SK-N-SH (cell line): ENCODE results near the gene CCDC6. TPM values are rescaled to one million over a fixed set of nuclear protein-coding genes. Genes with fewer than 3 reads are reported as not detected.

ENCODE experiments used
- CTCF ChIA-PET: fragments of 300-600, 350-600 bp; formaldehyde crosslinking; extraction: SDS; loops from one replicate; lab custom pipeline; 2021; lab: Yijun Ruan, JAX
- POLR2A ChIA-PET: fragments of 350-600 bp; sonication (Branson Sonifier 250); formaldehyde crosslinking; extraction: SDS; loops from one replicate; lab custom pipeline; 2020; ENCODE audit warnings: antibody characterized with exemption, inconsistent platforms; lab: Yijun Ruan, JAX
- DNase-seq: peaks from one replicate; pipeline ENCODE4 v3.0.0; 2012
- H2AFZ ChIP-seq: fragments of 200-600 bp; sonication (generic); 2 replicates; pipeline ENCODE4 v1.8.1; 2016; ENCODE audit warnings: antibody characterized with exemption, mild to moderate bottlenecking, low read depth
- H3F3A ChIP-seq: fragments of 200-600 bp; sonication (generic); replicated peaks from 2 replicates; pipeline ENCODE3; 2016; ENCODE audit warnings: antibody characterized with exemption, mild to moderate bottlenecking; ENCODE audit not compliant: insufficient read depth
- H3K27ac ChIP-seq, 2 experiments: fragments of 200-500 bp in 1 of 2; fragments of 200-600 bp in 1 of 2; sonication (Bioruptor generic) in 1 of 2; sonication (generic), shearing (Covaris generic) in 1 of 2; 2 replicates each; pipeline versions ENCODE4 v1.5.1 to v1.6.1; 2014 to 2016; ENCODE audit warnings: low read depth in 2 of 2, inconsistent platforms in 1 of 2, low read length in 1 of 2, mild to moderate bottlenecking in 1 of 2, mixed read lengths in 1 of 2
- H3K27me3 ChIP-seq: fragments of 200-600 bp; sonication (generic), shearing (Covaris generic); 2 replicates; pipeline ENCODE4 v1.6.1; 2016; ENCODE audit warnings: mixed run types; ENCODE audit not compliant: insufficient read depth
- H3K36me3 ChIP-seq, 2 experiments: fragments of 200-500 bp in 1 of 2; fragments of 200-600 bp in 1 of 2; sonication (Bioruptor generic) in 1 of 2; sonication (generic) in 1 of 2; replicated peaks in 1 of 2; 2 replicates each; pipeline versions ENCODE3 to v1.5.1; 2014 to 2016; ENCODE audit warnings: low read length in 1 of 2, mild to moderate bottlenecking in 1 of 2; ENCODE audit not compliant: insufficient read depth in 2 of 2, control insufficient read depth in 1 of 2
- H3K4me1 ChIP-seq, 2 experiments: fragments of 200-500 bp in 1 of 2; fragments of 200-600 bp in 1 of 2; sonication (Bioruptor generic) in 1 of 2; sonication (generic), shearing (Covaris generic) in 1 of 2; 2 replicates each; pipeline versions ENCODE4 v1.5.1 to v1.6.1; 2014 to 2016; ENCODE audit warnings: low read depth in 1 of 2, low read length in 1 of 2, mixed run types in 1 of 2; ENCODE audit not compliant: insufficient read depth in 2 of 2, control insufficient read depth in 1 of 2
- H3K4me2 ChIP-seq: fragments of 200-600 bp; sonication (generic), shearing (Covaris generic); 2 replicates; pipeline ENCODE4 v1.6.1; 2017; ENCODE audit warnings: mixed run types
- H3K4me3 ChIP-seq, 2 experiments: fragments of 200-500 bp in 1 of 2; fragments of 200-600 bp in 1 of 2; sonication (Bioruptor generic) in 1 of 2; sonication (generic), shearing (Covaris generic) in 1 of 2; 2 replicates each; pipeline versions ENCODE4 v1.5.1 to v1.8.1; 2014 to 2016; ENCODE audit warnings: low read depth in 2 of 2, inconsistent platforms in 1 of 2, low read length in 1 of 2, mild to moderate bottlenecking in 1 of 2, mixed read lengths in 1 of 2, moderate library complexity in 1 of 2
- H3K79me2 ChIP-seq: fragments of 200-600 bp; sonication (generic); 2 replicates; pipeline ENCODE4 v1.8.1; 2017; ENCODE audit warnings: mild to moderate bottlenecking; ENCODE audit not compliant: insufficient read depth
- H3K9ac ChIP-seq: fragments of 200-600 bp; sonication (generic); 2 replicates; pipeline ENCODE4 v1.6.1; 2017; ENCODE audit warnings: mixed run types
- H3K9me2 ChIP-seq: fragments of 200-600 bp; sonication (generic); 2 replicates; pipeline ENCODE4 v1.6.1; 2017; ENCODE audit warnings: mixed run types
- H3K9me3 ChIP-seq: fragments of 200-600 bp; sonication (generic); 2 replicates; pipeline ENCODE4 v1.6.1; 2017; ENCODE audit warnings: mixed run types, mild to moderate bottlenecking, moderate library complexity
- H4K20me1 ChIP-seq: fragments of 200-600 bp; sonication (generic); 2 replicates; pipeline ENCODE4 v1.6.1; 2017; ENCODE audit warnings: mild to moderate bottlenecking, mixed run types; ENCODE audit not compliant: insufficient read depth
- CHD2 ChIP-seq: fragments of 150-350 bp; IDR thresholded peaks from 2 replicates; pipeline ENCODE4 v1.6.1; 2018; ENCODE audit warnings: low read length; ENCODE audit not compliant: partially characterized antibody
- EZH2phosphoT487 ChIP-seq: fragments of 200-600 bp; sonication (generic); IDR thresholded peaks from 2 replicates; pipeline ENCODE4 v1.6.1; 2017; ENCODE audit warnings: low read depth, mixed run types, mild to moderate bottlenecking, antibody characterized with exemption, moderate library complexity, borderline replicate concordance
- GABPA ChIP-seq: IDR thresholded peaks from 2 replicates; pipeline ENCODE4 v1.4.0; 2012; ENCODE audit warnings: low read depth, mild to moderate bottlenecking
- MEF2A ChIP-seq: IDR thresholded peaks from 2 replicates; pipeline ENCODE4 v1.4.0; 2012; ENCODE audit warnings: low read depth, borderline replicate concordance
- MXI1 ChIP-seq: IDR thresholded peaks from 2 replicates; pipeline ENCODE4 v1.6.1; 2012; ENCODE audit warnings: mild to moderate bottlenecking, low read depth, low read length, improper control_type of control experiment
- NFIC ChIP-seq: IDR thresholded peaks from 2 replicates; pipeline ENCODE4 v1.4.0; 2012; ENCODE audit warnings: borderline replicate concordance
- NRF1 ChIP-seq: IDR thresholded peaks from 2 replicates; pipeline ENCODE4 v1.6.1; 2012; ENCODE audit warnings: low read depth, mild to moderate bottlenecking, low read length
- POLR2AphosphoS5 ChIP-seq: IDR thresholded peaks from 2 replicates; pipeline ENCODE4 v1.6.1; 2012; ENCODE audit warnings: low read depth, low read length
- RCOR1 ChIP-seq: fragments of 150-350 bp; IDR thresholded peaks from 2 replicates; pipeline ENCODE4 v1.6.1; 2017; ENCODE audit warnings: antibody characterized with exemption, low read length
- REST ChIP-seq: IDR thresholded peaks from 2 replicates; pipeline ENCODE4 v1.6.1; 2012; ENCODE audit warnings: mild to moderate bottlenecking, low read depth, low read length, moderate library complexity
- TAF1 ChIP-seq: IDR thresholded peaks from 2 replicates; pipeline ENCODE4 v1.6.1; 2012; ENCODE audit warnings: low read depth, mild to moderate bottlenecking, low read length, moderate library complexity, borderline replicate concordance
- TCF12 ChIP-seq: IDR thresholded peaks from 2 replicates; pipeline ENCODE4 v1.4.0; 2012
- TEAD4 ChIP-seq: IDR thresholded peaks from 2 replicates; pipeline ENCODE4 v1.4.0; 2012; ENCODE audit warnings: mild to moderate bottlenecking, borderline replicate concordance; ENCODE audit not compliant: insufficient read depth
- USF1 ChIP-seq: IDR thresholded peaks from 2 replicates; pipeline ENCODE4 v1.4.0; 2012; ENCODE audit warnings: low read depth, borderline replicate concordance
- YY1 ChIP-seq: IDR thresholded peaks from 2 replicates; pipeline ENCODE4 v1.4.0; 2012; ENCODE audit warnings: low read depth, mild to moderate bottlenecking
- WGBS: methylation state at CpG from one replicate; pipeline ENCODE4 v1.1.6; 2017; ENCODE audit warnings: low lambda C conversion rate; 5-methylcytosine and 5-hydroxymethylcytosine counted together
- polyA plus RNA-seq, 3 experiments: library from polyadenylated mRNA; depleted of rRNA; stranded (reverse); fragments of >200 nt; gene quantifications; 2 replicates each; pipeline ENCODE4 v1.2.3, GENCODE V29; 2012
- TF ChIP-seq, protein P1 (sequence below): fragments of 150-350 bp; IDR thresholded peaks from 2 replicates; pipeline ENCODE4 v1.6.1; 2017; ENCODE audit warnings: antibody characterized with exemption, low read length, low read depth, borderline replicate concordance
- TF ChIP-seq, protein P2 (sequence below): IDR thresholded peaks from 2 replicates; pipeline ENCODE4 v1.4.0; 2012; ENCODE audit warnings: low read depth
- TF ChIP-seq, protein P3 (sequence below): fragments of 150-350 bp; IDR thresholded peaks from 2 replicates; pipeline ENCODE4 v1.6.1; 2016; ENCODE audit warnings: mild to moderate bottlenecking, low read depth, low read length
- TF ChIP-seq, protein P4 (sequence below): fragments of 200-600 bp; sonication (generic); IDR thresholded peaks from 2 replicates; pipeline ENCODE4 v1.6.1; 2017; ENCODE audit warnings: antibody characterized with exemption, mild to moderate bottlenecking, moderate library complexity

The CCDC6 gene
- polyA plus RNA-seq, 1 of the 3 experiments (the other 2 are of a cell fraction): 10.8 TPM

DNA sequence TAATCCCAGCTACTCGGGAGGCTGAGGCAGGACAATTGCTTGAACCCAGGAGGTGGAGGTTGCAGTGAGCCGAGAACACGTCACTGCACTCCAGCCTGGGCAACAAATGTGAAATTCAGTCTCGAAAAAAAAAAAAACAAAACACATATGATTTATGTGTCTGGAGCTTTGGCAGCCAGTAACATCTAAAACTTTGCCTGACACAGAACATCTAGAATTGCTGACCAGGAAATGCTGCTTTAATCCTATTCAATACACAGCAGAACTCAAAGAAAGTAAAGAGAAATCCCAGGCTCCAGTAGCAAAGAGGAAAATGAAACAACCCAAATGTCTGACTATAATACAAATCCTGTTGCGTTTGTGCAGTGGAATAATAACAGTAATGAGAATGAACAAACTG lies 4.5 kb upstream of the CCDC6 start:
- H3K9me2 ChIP-seq: no peaks in the 10 kb centered on the region
- POLR2A ChIA-PET: no interaction called here

GRCh38 chr10:59909815-59910214 lies 3.5 kb upstream of the CCDC6 start:
- peaks cover 22% of the 10 kb centered on the region for H3F3A ChIP-seq
- H3K27ac ChIP-seq: no peak overlapping the region
- H3K4me3 ChIP-seq: no peak overlapping the region
- CTCF ChIA-PET: no interaction called here
- H2AFZ ChIP-seq: no peak overlapping the region
- H3K79me2 ChIP-seq: peaks cover 12% of the 10 kb centered on the region
- no peak overlapping the region for H3K9ac ChIP-seq
- H3K4me2 ChIP-seq: no peak overlapping the region
- H3K27me3 ChIP-seq: no peaks in the 10 kb centered on the region
- TF ChIP-seq, protein P1, sequence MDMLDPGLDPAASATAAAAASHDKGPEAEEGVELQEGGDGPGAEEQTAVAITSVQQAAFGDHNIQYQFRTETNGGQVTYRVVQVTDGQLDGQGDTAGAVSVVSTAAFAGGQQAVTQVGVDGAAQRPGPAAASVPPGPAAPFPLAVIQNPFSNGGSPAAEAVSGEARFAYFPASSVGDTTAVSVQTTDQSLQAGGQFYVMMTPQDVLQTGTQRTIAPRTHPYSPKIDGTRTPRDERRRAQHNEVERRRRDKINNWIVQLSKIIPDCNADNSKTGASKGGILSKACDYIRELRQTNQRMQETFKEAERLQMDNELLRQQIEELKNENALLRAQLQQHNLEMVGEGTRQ: no peak
- TF ChIP-seq TCF12 (no peak), POLR2AphosphoS5 (no peak), RCOR1 (no peak), MEF2A (no peak), USF1 (no peak), TEAD4 (no peak), REST (no peak), EZH2phosphoT487 (no peak), CHD2 (no peak), GABPA (no peak), NRF1 (no peak)
- TF ChIP-seq, protein P2, sequence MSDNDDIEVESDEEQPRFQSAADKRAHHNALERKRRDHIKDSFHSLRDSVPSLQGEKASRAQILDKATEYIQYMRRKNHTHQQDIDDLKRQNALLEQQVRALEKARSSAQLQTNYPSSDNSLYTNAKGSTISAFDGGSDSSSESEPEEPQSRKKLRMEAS: no peak
- TF ChIP-seq, protein P3, sequence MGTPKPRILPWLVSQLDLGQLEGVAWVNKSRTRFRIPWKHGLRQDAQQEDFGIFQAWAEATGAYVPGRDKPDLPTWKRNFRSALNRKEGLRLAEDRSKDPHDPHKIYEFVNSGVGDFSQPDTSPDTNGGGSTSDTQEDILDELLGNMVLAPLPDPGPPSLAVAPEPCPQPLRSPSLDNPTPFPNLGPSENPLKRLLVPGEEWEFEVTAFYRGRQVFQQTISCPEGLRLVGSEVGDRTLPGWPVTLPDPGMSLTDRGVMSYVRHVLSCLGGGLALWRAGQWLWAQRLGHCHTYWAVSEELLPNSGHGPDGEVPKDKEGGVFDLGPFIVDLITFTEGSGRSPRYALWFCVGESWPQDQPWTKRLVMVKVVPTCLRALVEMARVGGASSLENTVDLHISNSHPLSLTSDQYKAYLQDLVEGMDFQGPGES: no peak
- TF ChIP-seq, all 33 proteins: peak for 0
- no peak for DNase-seq
- Histone ChIP-seq H3K9me3 (no peaks in the 10 kb centered on the region; the same call in 1 of the 2 replicates), H3K9me2 (no peaks in the 10 kb centered on the region), H3K36me3 (no peaks in the 10 kb centered on the region), H3K4me1 (peaks cover 2 to 4% of the 10 kb centered on the region in 2 experiments; a peak in 3 of 4 replicates), H4K20me1 (peaks cover 4% of the 10 kb centered on the region)
- 82% methylated on average over 1 of the region's 1 CpG for WGBS
- POLR2A ChIA-PET: no interaction called here

More for the DNA sequence above, 4.5 kb upstream of the CCDC6 start:
- Histone ChIP-seq H3K79me2 (peaks cover 1% of the 10 kb centered on the region; the same call in 1 of the 2 replicates), H3K9ac (no peak overlapping the region), H2AFZ (no peak overlapping the region), H3K4me3 (no peak overlapping the region), H3K27me3 (no peaks in the 10 kb centered on the region), H3F3A (peaks cover 22% of the 10 kb centered on the region), H3K9me3 (no peaks in the 10 kb centered on the region; the same call in none of the 2 replicates), H3K4me1 (no peaks in the 10 kb centered on the region; a peak in 1 of 4 replicates), H3K4me2 (no peak overlapping the region), H3K27ac (no peak overlapping the region), H4K20me1 (no peaks in the 10 kb centered on the region), H3K36me3 (no peaks in the 10 kb centered on the region)
- no peak for DNase-seq
- TF ChIP-seq, protein P4, sequence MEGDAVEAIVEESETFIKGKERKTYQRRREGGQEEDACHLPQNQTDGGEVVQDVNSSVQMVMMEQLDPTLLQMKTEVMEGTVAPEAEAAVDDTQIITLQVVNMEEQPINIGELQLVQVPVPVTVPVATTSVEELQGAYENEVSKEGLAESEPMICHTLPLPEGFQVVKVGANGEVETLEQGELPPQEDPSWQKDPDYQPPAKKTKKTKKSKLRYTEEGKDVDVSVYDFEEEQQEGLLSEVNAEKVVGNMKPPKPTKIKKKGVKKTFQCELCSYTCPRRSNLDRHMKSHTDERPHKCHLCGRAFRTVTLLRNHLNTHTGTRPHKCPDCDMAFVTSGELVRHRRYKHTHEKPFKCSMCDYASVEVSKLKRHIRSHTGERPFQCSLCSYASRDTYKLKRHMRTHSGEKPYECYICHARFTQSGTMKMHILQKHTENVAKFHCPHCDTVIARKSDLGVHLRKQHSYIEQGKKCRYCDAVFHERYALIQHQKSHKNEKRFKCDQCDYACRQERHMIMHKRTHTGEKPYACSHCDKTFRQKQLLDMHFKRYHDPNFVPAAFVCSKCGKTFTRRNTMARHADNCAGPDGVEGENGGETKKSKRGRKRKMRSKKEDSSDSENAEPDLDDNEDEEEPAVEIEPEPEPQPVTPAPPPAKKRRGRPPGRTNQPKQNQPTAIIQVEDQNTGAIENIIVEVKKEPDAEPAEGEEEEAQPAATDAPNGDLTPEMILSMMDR: no peak
- no peak for TF ChIP-seq NFIC
- no peak for TF ChIP-seq TAF1
- TF ChIP-seq YY1: no peak
- TF ChIP-seq MXI1: no peak
- CTCF ChIA-PET: no interaction called here
- 68% methylated on average over 5 of the region's 5 CpGs for WGBS
